ENCODE measurements around the gene UTP15.

GRCh38 chr5:73596705-73597328 lies 31.3 kb downstream of the UTP15 start:
- no peak for TF ChIP-seq MYC (IDR thresholded peaks at IDR 0.05; ENCODE audit: low read depth, low read length)
- TF ChIP-seq EZH2 (IDR thresholded peaks at IDR 0.05; ENCODE audit: borderline replicate concordance, low read depth, low read length, severe bottlenecking): no peak
- TF ChIP-seq MAX (IDR thresholded peaks at IDR 0.05; ENCODE audit: insufficient read depth, insufficient read length): no peak
- peak; percentile 61 to 67 for TF ChIP-seq CTCF (IDR thresholded peaks at IDR 0.05; ENCODE audit: extremely low read depth in 1 of 2, insufficient read depth in 1 of 2, low read depth in 1 of 2, low read length in 2 of 2)
- no peak for TF ChIP-seq POLR2A (IDR thresholded peaks at IDR 0.05; ENCODE audit: low read depth, low read length)
- TF ChIP-seq JUN (IDR thresholded peaks at IDR 0.05; ENCODE audit: borderline replicate concordance, insufficient read depth, insufficient read length, low read depth): no peak

Data from endothelial cell of umbilical vein (primary cell).